MG63 (cell line): ENCODE results near the gene TBC1D3H. TPM values are rescaled to one million over a fixed set of nuclear protein-coding genes. Genes with fewer than 3 reads are reported as not detected.
"Not testable (repeated sequence)": the region's sequence is repeated elsewhere in the genome, so short reads cannot be mapped to it uniquely, and the experiment has no call there.

Experiments used
- DNase-seq: peaks from one replicate; pipeline ENCODE4 v3.0.0-alpha.2; 2020
- H3K27me3 ChIP-seq: fragments of 250-450 bp; sonication (Bioruptor Pico); 2 replicates; pipeline ENCODE4 v1.5.1; 2020; ENCODE audit warnings: mild to moderate bottlenecking, moderate library complexity
- H3K36me3 ChIP-seq: fragments of 250-450 bp; sonication (Bioruptor Pico); 2 replicates; pipeline ENCODE4 v1.5.1; 2020; ENCODE audit warnings: mild to moderate bottlenecking, moderate library complexity
- H3K4me3 ChIP-seq: fragments of 250-450 bp; sonication (Bioruptor Pico); 2 replicates; pipeline ENCODE4 v1.5.1; 2020; ENCODE audit warnings: mild to moderate bottlenecking, moderate library complexity
- H3K9me3 ChIP-seq: fragments of 250-450 bp; sonication (Bioruptor Pico); 2 replicates; pipeline ENCODE4 v1.5.1; 2020; ENCODE audit warnings: mild to moderate bottlenecking, moderate library complexity
- total RNA-seq: library from RNA; depleted of rRNA; stranded (reverse); fragments of >200 nt; shearing (Covaris generic); gene quantifications from 2 replicates; pipeline ENCODE4 v1.2.3, GENCODE V29; 2014; ENCODE audit warnings: low replicate concordance; rRNA removed

Gene TBC1D3H
- not detected in 2 replicates for total RNA-seq

DNA sequence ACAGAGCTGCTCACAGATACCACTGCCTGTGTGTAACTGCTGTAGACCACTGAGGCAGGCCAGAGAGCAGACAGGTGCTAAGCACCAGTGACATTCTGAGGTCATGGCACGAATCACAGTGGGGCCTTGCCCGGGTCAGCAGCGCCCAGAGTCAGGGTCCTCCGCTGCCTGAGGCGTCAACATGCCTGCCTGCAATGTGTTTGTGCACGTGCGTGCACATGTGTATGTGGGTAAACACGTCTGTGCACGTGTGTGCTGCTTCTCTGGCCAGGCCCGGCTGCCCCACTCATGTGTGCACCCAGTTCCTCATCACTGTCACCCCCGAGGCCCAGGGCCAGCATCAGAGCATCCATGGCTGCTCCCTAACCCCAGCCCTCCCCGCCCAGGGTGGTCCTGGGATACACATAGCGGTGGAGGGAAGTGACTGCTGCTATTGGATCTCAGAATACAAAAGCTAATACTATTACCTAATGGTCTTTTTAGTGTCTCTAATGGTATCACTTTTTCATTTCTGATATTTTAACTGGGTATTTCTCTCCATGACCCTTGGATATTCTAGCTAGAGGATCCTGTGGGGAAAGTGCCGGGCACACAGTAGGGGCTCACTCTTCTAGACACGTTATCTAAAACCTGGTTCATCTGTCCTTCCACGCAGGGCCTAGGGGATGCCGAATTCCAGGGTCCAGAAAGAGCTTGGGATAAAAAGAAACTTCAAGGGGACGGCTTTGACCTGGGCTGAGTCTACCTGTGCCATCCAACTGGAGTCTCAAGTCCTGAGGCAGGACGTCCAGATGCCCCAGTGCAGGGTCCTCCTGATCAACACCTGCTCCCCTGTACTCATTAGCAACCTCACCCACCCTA is at the start of gene TBC1D3H:
TBC1D3H (minus strand) TSS at position 51 of the 861 bp plus-strand sequence. CDS start 1,540 bp downstream, outside the sequence.
- not testable (repeated sequence) for H3K36me3 ChIP-seq, H3K27me3 ChIP-seq, H3K9me3 ChIP-seq, DNase-seq, H3K4me3 ChIP-seq

DNA sequence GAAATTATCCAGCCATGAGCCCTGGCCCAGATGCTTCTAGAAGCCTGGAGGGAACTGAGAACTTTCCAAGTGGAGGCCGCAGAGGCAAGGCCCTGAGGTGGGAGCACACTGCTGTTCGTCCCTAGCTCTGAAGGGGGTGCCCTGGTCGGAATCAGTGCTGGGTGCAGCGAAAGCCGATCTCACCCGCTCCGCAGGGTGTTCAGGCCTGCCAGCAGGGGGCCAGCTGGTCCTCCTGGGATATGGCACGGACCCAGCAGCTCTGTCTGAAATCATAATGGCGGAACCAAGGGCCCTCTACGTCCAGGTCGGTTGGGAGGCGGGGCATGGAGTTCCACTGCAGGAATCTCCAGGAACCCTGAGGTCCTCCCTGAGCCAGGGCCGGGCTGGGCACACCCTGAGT is 40.7 kb upstream of the TBC1D3H start:
- not testable (repeated sequence) for DNase-seq, H3K27me3 ChIP-seq, H3K4me3 ChIP-seq, H3K9me3 ChIP-seq, H3K36me3 ChIP-seq

DNA sequence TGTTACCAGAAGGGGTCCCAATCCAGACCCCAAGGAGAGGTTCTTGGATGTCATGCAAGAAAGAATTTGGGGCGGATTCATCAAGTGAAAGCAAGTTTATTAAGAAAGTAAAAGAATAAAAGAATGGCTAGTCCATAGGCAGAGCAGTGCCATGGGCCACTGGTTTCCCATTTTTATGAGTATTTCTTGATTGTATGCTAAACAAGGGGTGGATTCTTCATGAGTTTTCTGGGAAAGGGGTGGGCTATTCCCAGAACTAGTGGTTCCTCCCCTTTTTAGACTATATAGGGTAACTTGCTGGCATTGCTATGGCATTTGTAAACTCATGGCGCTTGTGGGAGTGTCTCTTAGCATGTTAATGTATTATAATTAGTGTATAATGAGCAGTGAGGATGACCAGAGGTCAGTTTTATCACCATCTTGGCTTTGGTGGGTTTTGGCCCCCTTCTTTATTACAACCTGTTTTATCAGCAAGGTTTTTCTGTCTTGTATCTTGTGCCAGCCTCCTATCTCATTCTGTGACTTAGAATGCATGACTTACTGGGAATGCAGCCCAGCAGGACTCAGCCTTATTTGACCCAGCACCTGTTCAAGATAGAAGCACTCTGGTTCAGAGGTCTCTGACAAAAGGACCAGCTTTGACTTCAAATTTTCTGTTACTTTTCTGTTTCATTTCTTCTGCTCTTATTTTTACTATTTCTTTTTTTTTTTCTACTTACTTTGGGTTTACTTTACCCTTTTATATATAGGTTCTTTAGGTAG is 27.1 kb upstream of the TBC1D3H start:
- H3K27me3 ChIP-seq, H3K9me3 ChIP-seq, DNase-seq, H3K36me3 ChIP-seq, H3K4me3 ChIP-seq: not testable (repeated sequence)

DNA sequence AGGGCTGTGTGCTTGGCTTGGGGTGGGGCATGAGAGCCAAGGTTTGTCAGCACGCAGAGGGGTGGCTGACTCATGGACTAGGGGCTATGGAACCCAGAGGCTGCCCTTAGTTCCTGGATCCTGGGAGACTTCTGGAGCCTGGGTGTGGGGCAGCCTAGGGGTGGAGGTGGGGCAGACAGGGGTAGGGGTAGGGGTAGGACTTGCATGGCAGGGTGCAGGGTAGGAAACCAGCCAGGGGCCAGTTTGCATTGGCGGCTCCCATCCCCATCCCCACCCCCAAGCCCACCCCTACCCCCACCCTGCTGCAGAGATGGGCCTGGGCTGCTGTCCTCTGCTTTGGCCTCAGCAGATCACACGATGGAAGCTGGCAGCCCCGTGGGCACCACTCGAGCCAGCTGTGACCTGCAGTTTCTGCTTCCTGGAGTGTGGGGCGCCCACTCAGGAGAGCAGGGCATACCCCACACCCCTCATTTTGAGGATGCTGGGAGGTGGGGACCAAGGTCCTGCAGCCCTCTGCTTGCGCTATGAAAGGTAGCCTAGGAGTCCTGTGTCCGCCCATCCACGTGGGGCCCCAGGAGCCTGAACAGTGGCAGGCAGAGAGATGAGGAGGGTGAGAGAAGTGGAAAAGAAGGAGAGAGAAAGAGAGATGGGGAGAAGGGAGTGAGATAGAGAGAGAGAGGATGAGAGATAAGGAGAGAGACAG is 2.9 kb upstream of the TBC1D3H start:
- H3K9me3 ChIP-seq, DNase-seq, H3K36me3 ChIP-seq, H3K27me3 ChIP-seq, H3K4me3 ChIP-seq: not testable (repeated sequence)

DNA sequence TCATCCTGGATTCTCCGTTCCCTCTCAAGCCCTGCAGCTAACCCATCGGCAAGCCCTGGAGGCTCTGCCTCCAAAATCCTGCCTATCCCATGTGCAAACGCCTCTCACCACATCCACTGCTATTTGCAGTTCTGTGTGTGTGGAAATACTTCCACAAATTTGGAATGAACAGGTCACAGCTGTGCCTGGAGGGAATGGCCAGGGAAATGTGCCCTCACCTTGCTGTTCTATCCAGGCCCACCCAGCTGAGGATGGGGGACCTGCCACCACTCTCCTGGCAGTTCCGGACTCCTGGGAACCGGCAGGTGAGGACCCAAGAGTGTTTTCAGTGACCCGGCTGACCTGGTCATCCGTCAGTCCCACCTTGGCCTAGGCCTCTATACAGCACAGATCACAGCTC is 12.3 kb downstream of the TBC1D3H start:
- not testable (repeated sequence) for H3K27me3 ChIP-seq, H3K9me3 ChIP-seq, H3K36me3 ChIP-seq, H3K4me3 ChIP-seq, DNase-seq

DNA sequence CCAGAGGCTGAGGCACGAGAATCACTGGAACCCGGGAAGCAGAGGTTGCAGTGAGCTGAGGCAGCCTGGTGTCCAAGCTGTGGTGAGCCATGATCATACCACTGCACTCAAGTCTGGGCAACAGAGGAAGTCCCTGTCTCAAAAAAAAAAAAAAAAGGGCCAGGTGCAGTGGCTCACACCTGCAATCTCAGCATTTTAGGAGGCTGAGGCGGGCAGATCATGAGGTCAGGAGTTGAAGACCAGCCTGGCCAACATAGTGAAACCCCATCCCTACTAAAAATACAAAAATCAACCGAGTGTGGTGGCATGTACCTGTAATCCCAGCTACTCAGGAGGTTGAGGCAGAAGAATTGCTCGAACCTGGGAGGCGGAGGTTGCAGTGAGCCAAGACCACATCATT is 25.7 kb downstream of the TBC1D3H start:
- not testable (repeated sequence) for H3K36me3 ChIP-seq, H3K27me3 ChIP-seq, H3K9me3 ChIP-seq, H3K4me3 ChIP-seq, DNase-seq

Other genes starting within 250 kb of the TBC1D3H start
- not detected in 2 replicates for gene TBC1D3B, start 211.8 kb downstream of the TBC1D3H start, total RNA-seq
- not detected in 2 replicates for gene CCL3L1, start 191.7 kb downstream of the TBC1D3H start, total RNA-seq
- gene CCL4L2, start 177.4 kb downstream of the TBC1D3H start, total RNA-seq, result not detected in 2 replicates
- gene TBC1D3I, start 123.9 kb downstream of the TBC1D3H start, total RNA-seq, result not detected in 2 replicates
- gene TBC1D3G, start 64.6 kb downstream of the TBC1D3H start, total RNA-seq, result not detected in 2 replicates
- 44.9 and 60.6 TPM in 2 replicates for gene ZNHIT3, start 98.2 kb upstream of the TBC1D3H start, total RNA-seq
- gene MYO19, start 146.4 kb upstream of the TBC1D3H start, total RNA-seq, result 73.9 and 76.5 TPM in 2 replicates
- 6.6 and 7.7 TPM in 2 replicates for gene PIGW, start 146.6 kb upstream of the TBC1D3H start, total RNA-seq
- 64.2 and 77.3 TPM in 2 replicates for gene GGNBP2, start 156.5 kb upstream of the TBC1D3H start, total RNA-seq
- gene DHRS11, start 203.4 kb upstream of the TBC1D3H start, total RNA-seq, result 17.4 and 18.0 TPM in 2 replicates
- 16.7 and 19.9 TPM in 2 replicates for gene MRM1, start 213.1 kb upstream of the TBC1D3H start, total RNA-seq